ENCODE data around the gene AQP7.

AQP7 gene

DNA sequence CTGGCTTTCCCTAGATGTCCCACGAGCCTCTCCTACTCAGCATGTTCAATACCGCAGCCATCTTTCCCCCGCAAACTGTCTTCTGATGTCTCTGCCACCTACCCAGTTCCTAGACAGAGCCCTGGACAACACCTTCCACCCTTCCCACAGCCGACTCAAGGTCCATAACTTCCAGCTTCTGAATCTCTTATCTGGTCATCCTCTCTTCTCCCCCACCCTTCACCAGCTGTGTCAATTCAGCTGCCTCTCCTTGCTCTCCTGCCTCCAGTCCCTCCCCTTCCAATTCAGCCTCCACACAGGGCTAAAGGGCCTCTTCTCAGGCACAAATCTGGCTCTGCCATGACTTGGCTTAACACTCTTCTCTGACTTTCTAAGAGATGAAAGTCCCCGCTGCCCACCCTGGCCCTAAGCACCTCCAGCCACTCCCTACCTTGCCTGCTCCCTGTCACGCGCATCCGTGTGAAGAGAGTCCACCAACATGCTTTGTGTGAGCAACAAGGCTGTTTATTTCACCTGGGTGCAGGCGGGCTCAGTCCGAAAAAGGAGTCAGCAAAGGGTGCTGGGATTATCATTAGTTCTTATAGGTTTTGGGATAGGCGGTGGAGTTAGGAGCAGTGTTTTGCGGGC lies 25.2 kb downstream of the AQP7 start:
- Histone ChIP-seq H3K9me3 (no peaks in the 10 kb centered on the region), H3K4me1 (ENCODE audit: control insufficient read depth in 1 of 2, insufficient read depth in 1 of 2, low read depth in 1 of 2, low read length in 1 of 2) (peaks cover 6 to 11% of the 10 kb centered on the region in 2 experiments), H3K27me3 (no peaks in the 10 kb centered on the region), H3K4me3 (ENCODE audit: low read depth in 1 of 2, low read length in 1 of 2) (no peak overlapping the region), H3K27ac (no peak overlapping the region), H3K36me3 (peaks cover 22% of the 10 kb centered on the region)
- TF ChIP-seq, protein P1, sequence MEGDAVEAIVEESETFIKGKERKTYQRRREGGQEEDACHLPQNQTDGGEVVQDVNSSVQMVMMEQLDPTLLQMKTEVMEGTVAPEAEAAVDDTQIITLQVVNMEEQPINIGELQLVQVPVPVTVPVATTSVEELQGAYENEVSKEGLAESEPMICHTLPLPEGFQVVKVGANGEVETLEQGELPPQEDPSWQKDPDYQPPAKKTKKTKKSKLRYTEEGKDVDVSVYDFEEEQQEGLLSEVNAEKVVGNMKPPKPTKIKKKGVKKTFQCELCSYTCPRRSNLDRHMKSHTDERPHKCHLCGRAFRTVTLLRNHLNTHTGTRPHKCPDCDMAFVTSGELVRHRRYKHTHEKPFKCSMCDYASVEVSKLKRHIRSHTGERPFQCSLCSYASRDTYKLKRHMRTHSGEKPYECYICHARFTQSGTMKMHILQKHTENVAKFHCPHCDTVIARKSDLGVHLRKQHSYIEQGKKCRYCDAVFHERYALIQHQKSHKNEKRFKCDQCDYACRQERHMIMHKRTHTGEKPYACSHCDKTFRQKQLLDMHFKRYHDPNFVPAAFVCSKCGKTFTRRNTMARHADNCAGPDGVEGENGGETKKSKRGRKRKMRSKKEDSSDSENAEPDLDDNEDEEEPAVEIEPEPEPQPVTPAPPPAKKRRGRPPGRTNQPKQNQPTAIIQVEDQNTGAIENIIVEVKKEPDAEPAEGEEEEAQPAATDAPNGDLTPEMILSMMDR (IDR thresholded peaks at IDR 0.05), result no peak

DNA sequence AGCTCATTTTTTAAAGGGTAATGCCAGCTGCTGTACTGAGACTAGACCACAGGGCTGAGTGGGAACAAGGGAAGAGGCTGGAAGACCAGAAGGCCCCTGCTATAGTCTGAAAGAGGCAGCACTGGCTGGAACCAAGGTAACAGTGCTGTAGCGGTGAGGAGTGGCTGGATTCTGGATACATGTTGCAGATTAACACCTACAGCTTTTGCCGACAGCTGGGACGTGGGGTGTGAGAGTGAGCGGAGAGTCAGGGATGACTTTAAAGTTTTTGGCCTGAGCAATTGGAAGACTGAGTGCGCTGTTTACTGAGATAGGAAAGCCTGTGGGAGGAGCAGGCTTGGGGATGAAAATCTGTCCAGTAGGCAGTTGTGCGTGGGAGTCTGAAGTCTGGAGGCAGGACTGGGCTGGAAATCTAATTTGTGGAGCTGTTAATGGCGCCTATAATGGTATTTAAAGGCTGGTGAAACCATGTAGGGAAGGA lies 26.5 kb downstream of the AQP7 start:
- Histone ChIP-seq H3K36me3 (peaks cover 35% of the 10 kb centered on the region), H3K27me3 (no peaks in the 10 kb centered on the region), H3K4me3 (ENCODE audit: low read depth in 1 of 2, low read length in 1 of 2) (no peak overlapping the region), H3K9me3 (no peaks in the 10 kb centered on the region), H3K27ac (peak overlapping the region; percentile 66), H3K4me1 (ENCODE audit: control insufficient read depth in 1 of 2, insufficient read depth in 1 of 2, low read depth in 1 of 2, low read length in 1 of 2) (peaks cover 6 to 11% of the 10 kb centered on the region in 2 experiments)
- TF ChIP-seq, protein P1 (IDR thresholded peaks at IDR 0.05), result no peak

DNA sequence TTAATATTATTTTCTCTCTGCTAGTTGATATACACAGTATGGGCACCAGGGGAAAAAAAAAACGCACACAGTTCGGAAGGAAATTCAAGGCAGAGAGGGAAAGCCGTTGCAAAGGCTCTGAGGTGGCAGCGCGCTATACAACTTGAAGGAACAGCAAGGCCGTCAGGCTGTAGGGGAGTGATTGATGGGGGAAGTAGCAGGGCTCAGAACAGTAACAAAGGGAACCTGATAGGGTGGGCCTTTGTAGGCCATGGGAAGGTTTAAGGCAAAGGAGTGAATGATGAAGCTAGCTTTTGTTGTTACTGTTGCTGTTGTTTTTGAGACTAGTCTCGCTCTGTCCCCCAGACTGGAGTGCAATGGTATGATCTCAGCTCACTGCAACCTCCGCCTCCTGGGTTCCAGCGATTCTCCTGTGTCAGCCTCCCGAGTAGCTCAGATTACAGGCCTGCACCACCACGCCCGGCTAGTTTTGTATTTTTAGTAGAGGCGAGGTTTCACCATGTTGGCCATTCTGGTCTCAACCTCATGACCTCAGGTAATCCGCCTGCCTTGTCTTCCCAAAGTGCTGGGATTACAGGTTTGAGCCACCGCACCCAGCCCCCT lies 27.0 kb downstream of the AQP7 start:
- Histone ChIP-seq H3K9me3 (no peaks in the 10 kb centered on the region), H3K27me3 (no peaks in the 10 kb centered on the region), H3K4me1 (ENCODE audit: control insufficient read depth in 1 of 2, insufficient read depth in 1 of 2, low read depth in 1 of 2, low read length in 1 of 2) (peaks cover 6 to 11% of the 10 kb centered on the region in 2 experiments), H3K4me3 (ENCODE audit: low read depth in 1 of 2, low read length in 1 of 2) (peak overlapping the region in 1 of 2 experiments; percentile 19), H3K27ac (peak overlapping the region; percentile 66), H3K36me3 (peaks cover 41% of the 10 kb centered on the region)
- TF ChIP-seq, protein P1 (IDR thresholded peaks at IDR 0.05), result no peak

DNA sequence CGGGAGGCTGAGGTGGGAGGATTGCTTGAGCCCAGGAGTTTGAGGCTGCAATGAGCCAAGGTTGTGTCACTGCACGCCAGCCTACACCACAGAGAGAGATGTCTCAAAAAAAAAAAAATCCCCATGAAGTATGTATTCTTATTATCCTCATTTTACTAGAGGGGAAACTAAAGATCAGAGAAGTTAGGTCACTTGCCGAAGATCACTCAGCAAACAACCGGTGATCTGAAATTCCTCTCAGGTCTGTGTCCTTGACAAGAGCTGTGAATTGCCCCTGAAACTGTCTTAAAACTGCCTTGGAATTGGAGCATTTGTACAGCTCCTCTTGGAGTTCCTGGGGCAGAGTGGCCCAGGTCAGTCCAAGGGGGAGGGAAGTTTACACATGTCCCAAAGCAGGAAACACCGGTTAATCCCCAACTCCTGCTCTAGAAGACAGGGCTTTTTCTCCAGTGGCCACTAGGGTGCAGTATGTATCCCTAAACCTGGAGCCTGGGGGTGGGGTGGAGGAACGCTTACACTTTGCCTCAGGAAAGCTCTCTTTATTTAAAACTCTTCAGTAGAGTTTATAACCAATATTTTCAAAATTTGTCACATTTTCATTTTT lies 27.6 kb downstream of the AQP7 start:
- Histone ChIP-seq H3K4me1 (ENCODE audit: control insufficient read depth in 1 of 2, insufficient read depth in 1 of 2, low read depth in 1 of 2, low read length in 1 of 2) (peaks cover 6 to 11% of the 10 kb centered on the region in 2 experiments), H3K36me3 (peaks cover 47% of the 10 kb centered on the region), H3K4me3 (ENCODE audit: low read depth in 1 of 2, low read length in 1 of 2) (peak overlapping the region in 1 of 2 experiments; percentile 19), H3K9me3 (no peaks in the 10 kb centered on the region), H3K27me3 (no peaks in the 10 kb centered on the region), H3K27ac (peak overlapping the region; percentile 66)
- TF ChIP-seq, protein P1 (IDR thresholded peaks at IDR 0.05), result peak; percentile 64

DNA sequence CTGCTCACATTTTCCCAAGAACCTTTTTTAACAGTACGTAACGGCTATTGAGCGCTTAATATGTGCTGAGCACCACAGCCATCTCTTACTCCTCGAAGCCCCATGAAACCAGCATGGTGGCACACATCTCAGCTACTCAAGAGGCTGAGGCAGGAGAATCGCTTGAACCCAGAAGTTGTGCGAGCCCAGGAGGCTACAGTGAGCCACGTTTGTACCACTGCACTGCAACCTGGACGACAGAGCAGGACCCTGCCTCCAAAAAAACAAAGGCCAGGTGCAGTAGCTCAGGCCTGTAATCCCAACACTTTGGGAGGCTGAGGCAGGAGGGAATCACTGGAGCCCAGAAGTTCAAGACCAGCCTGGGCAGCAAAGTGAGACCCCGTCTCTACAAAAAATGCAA lies 28.2 kb downstream of the AQP7 start:
- H3K9me3 ChIP-seq, result no peaks in the 10 kb centered on the region
- TF ChIP-seq, protein P1 (IDR thresholded peaks at IDR 0.05), result no peak
- no peak overlapping the region for H3K4me3 ChIP-seq (ENCODE audit: low read depth in 1 of 2, low read length in 1 of 2)
- no peaks in the 10 kb centered on the region for H3K27me3 ChIP-seq
- no peak overlapping the region for H3K27ac ChIP-seq
- H3K36me3 ChIP-seq, result peaks cover 52% of the 10 kb centered on the region
- H3K4me1 ChIP-seq (ENCODE audit: control insufficient read depth in 1 of 2, insufficient read depth in 1 of 2, low read depth in 1 of 2, low read length in 1 of 2), result peaks cover 6 to 11% of the 10 kb centered on the region in 2 experiments
